ENCODE data around the gene PALB2. TPM values are rescaled to one million over a fixed set of nuclear protein-coding genes. Genes with fewer than 3 reads are reported as not detected.
"Not testable (repeated sequence)": the region's sequence is repeated elsewhere in the genome, so short reads cannot be mapped to it uniquely, and the experiment has no call there.

The PALB2 gene
- total RNA-seq, 1 donor from 2014 or later, result 18.5 TPM

- H3K27me3 ChIP-seq (ENCODE audit: control insufficient read depth, insufficient read depth, low read length), result no peaks in the 10 kb centered on the region
- DNase-seq (ENCODE audit: low read depth), result no peak
- no peaks in the 10 kb centered on the region for H3K36me3 ChIP-seq (ENCODE audit: control insufficient read depth, insufficient read depth, low read length)
- no peak overlapping the region for H3K4me3 ChIP-seq (ENCODE audit: low read depth, low read length)
- TF ChIP-seq CTCF (IDR thresholded peaks at IDR 0.05; ENCODE audit: insufficient read depth, low read length, poor library complexity, severe bottlenecking), result no peak
Measured at GRCh38 chr16:23635958-23636357, 5.2 kb downstream of the PALB2 start.

- Histone ChIP-seq H3K36me3 (ENCODE audit: control insufficient read depth, insufficient read depth, low read length) (no peaks in the 10 kb centered on the region), H3K4me3 (ENCODE audit: low read depth, low read length) (no peak overlapping the region), H3K27me3 (ENCODE audit: control insufficient read depth, insufficient read depth, low read length) (no peaks in the 10 kb centered on the region)
- DNase-seq (ENCODE audit: low read depth), result no peak
- TF ChIP-seq CTCF (IDR thresholded peaks at IDR 0.05; ENCODE audit: insufficient read depth, low read length, poor library complexity, severe bottlenecking), result no peak
Measured at GRCh38 chr16:23634461-23635036, 6.6 kb downstream of the PALB2 start.

- not testable (repeated sequence) for DNase-seq (ENCODE audit: low read depth); H3K27me3 ChIP-seq (ENCODE audit: control insufficient read depth, insufficient read depth, low read length); H3K4me3 ChIP-seq (ENCODE audit: low read depth, low read length); H3K36me3 ChIP-seq (ENCODE audit: control insufficient read depth, insufficient read depth, low read length)
Measured at GRCh38 chr16:23631874-23632273, 9.2 kb downstream of the PALB2 start.

GRCh38 chr16:23629516-23629915 lies 11.6 kb downstream of the PALB2 start:
- no peak for DNase-seq (ENCODE audit: low read depth)
- no peaks in the 10 kb centered on the region for H3K36me3 ChIP-seq (ENCODE audit: control insufficient read depth, insufficient read depth, low read length)
- H3K4me3 ChIP-seq (ENCODE audit: low read depth, low read length), result no peak overlapping the region
- H3K27me3 ChIP-seq (ENCODE audit: control insufficient read depth, insufficient read depth, low read length), result no peaks in the 10 kb centered on the region
- no peak for TF ChIP-seq CTCF (IDR thresholded peaks at IDR 0.05; ENCODE audit: insufficient read depth, low read length, poor library complexity, severe bottlenecking)

DNA sequence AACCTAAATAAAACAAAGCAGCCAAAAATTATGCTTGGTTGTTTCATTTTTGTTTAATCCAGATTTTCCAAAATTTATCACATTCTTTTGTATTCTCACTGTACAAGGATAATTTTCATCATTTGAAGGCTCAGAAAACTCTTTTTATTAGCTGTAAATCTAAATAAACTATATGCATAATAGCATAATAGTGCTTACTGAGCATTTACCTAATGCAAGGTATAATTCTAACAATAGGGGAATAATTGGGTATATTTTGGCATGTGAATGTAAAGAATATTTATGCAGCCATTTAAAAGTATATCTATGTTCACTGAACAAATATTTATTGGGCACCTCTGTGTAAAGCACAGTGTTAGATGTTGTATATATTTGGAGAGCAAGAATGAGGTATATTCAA lies 17.0 kb downstream of the PALB2 start:
- H3K27me3 ChIP-seq (ENCODE audit: control insufficient read depth, insufficient read depth, low read length), result no peaks in the 10 kb centered on the region
- DNase-seq (ENCODE audit: low read depth), result no peak
- TF ChIP-seq CTCF (IDR thresholded peaks at IDR 0.05; ENCODE audit: insufficient read depth, low read length, poor library complexity, severe bottlenecking), result no peak
- H3K36me3 ChIP-seq (ENCODE audit: control insufficient read depth, insufficient read depth, low read length), result no peaks in the 10 kb centered on the region
- H3K4me3 ChIP-seq (ENCODE audit: low read depth, low read length), result no peak overlapping the region

- Histone ChIP-seq H3K27me3 (ENCODE audit: control insufficient read depth, insufficient read depth, low read length) (no peaks in the 10 kb centered on the region), H3K36me3 (ENCODE audit: control insufficient read depth, insufficient read depth, low read length) (no peaks in the 10 kb centered on the region), H3K4me3 (ENCODE audit: low read depth, low read length) (no peak overlapping the region)
- no peak for DNase-seq (ENCODE audit: low read depth)
- TF ChIP-seq CTCF (IDR thresholded peaks at IDR 0.05; ENCODE audit: insufficient read depth, low read length, poor library complexity, severe bottlenecking), result no peak
Measured at GRCh38 chr16:23615805-23616204, 25.3 kb downstream of the PALB2 start.

All from kidney epithelial cell (primary cell).